Stimulated activated effector memory CD8-positive, alpha-beta T cell treated with anti-CD3 and anti-CD28 coated beads, Interleukin-12 subunit alpha, Interleukin-12 subunit beta, amount 100 ng/mL, for 72 hours (primary cell): Measurements from ENCODE around the gene GALNTL6.

ENCODE experiments used
- ATAC-seq: fragments of 150-1000 bp; cut with Tn5 transposase; 2 replicates; pipeline ENCODE4 v1.10.0; 2021
- DNase-seq, 2 donors: peaks; one replicate each; pipeline ENCODE4 v3.0.0; 2021 to 2022; ENCODE audit warnings: low spot score in 2 of 2
- H3K27ac Mint-ChIP-seq: one replicate; pipeline ENCODE4 v1.8.0; 2022; ENCODE audit warnings: mild to moderate bottlenecking, mixed read lengths
- H3K36me3 Mint-ChIP-seq: one replicate; pipeline ENCODE4 v1.8.0; 2022; ENCODE audit warnings: mild to moderate bottlenecking, mixed read lengths
- H3K4me1 Mint-ChIP-seq: one replicate; pipeline ENCODE4 v1.8.0; 2022; ENCODE audit warnings: mixed read lengths
- H3K4me3 Mint-ChIP-seq: one replicate; pipeline ENCODE4 v1.8.0; 2022; ENCODE audit warnings: mild to moderate bottlenecking, mixed read lengths
- H3K9me3 Mint-ChIP-seq: one replicate; pipeline ENCODE4 v1.8.0; 2022; ENCODE audit warnings: mixed read lengths

The GALNTL6 gene

GRCh38 chr4:172982151-172982590 lies 1169.0 kb downstream of the GALNTL6 start:
- ATAC-seq = peak; percentile 21
- no peaks in the 10 kb centered on the region for H3K36me3 Mint-ChIP-seq

DNA sequence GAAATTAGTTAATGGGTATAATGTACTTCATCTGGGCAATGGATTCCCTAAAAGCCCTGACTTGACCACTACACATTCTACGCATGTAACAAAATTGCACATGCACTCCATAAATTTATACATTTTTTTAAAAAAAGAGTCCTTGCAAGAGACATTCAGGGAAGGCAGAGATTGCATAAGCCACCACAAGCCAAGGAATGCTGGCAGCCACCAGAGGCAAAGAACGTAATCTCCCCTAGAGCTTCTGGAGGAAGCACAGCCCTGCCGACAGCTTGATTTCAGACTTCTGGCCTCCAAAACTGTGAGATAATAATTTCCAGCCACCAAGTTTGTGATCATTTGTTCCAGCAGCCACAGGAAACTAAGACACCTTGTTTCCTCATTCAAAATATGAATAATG lies 1169.8 kb downstream of the GALNTL6 start:
- Mint-ChIP-seq H3K4me3 (no peak overlapping the region), H3K27ac (no peak overlapping the region), H3K36me3 (no peaks in the 10 kb centered on the region), H3K4me1 (no peaks in the 10 kb centered on the region), H3K9me3 (no peaks in the 10 kb centered on the region)
- no peak for DNase-seq
- ATAC-seq = no peak

More at GRCh38 chr4:172982151-172982590, 1169.0 kb downstream of the GALNTL6 start:
- Mint-ChIP-seq H3K4me1 (no peaks in the 10 kb centered on the region), H3K9me3 (no peaks in the 10 kb centered on the region), H3K4me3 (no peak overlapping the region), H3K27ac (no peak overlapping the region)
- DNase-seq = no peak

DNA sequence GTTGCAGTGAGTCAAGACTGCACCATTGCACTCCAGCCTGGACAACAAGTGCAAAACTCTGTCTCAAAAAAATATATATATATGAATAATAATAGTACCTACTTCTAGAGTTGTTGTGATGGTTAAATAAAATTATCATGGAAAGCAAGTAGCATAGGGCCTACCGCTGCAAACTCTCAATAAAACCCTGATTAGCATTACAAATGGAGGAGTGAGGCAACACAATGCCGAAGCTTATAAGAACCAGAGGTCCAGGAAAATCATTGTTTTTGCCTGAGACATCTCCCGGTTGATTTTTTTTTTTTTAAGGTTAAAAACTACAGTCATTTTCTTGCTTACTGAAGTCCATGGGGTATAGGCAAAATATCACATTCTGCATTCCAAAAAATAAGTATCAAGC lies 1170.4 kb downstream of the GALNTL6 start:
- no peak for DNase-seq
- no peaks in the 10 kb centered on the region for H3K9me3 Mint-ChIP-seq
- H3K4me1 Mint-ChIP-seq = no peaks in the 10 kb centered on the region
- H3K27ac Mint-ChIP-seq = no peak overlapping the region
- H3K4me3 Mint-ChIP-seq = no peak overlapping the region
- no peak for ATAC-seq
- no peaks in the 10 kb centered on the region for H3K36me3 Mint-ChIP-seq

DNA sequence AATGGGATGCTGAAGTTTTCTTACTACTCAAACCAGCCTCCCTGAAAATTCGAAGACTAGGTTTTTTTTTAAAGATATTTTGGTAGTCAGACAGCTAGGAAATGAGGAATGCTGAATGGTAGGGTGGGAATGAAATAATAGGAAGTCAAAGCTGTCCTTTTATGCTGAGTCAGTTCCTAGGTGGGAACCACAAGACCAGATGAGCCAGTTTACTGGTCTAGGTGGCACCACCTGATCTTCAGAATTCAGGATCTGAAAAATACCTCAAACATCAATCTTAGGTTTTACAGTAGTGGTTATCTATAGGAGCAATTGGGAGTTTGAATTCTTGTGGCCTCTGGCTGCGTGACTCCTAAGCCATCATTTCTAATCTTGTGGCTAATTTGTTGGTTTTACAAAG lies 1172.3 kb downstream of the GALNTL6 start:
- Mint-ChIP-seq H3K36me3 (no peaks in the 10 kb centered on the region), H3K4me3 (no peak overlapping the region), H3K27ac (no peak overlapping the region), H3K9me3 (no peaks in the 10 kb centered on the region), H3K4me1 (no peaks in the 10 kb centered on the region)
- ATAC-seq (no peak), DNase-seq (no peak)

- no peak for DNase-seq
- Mint-ChIP-seq H3K27ac (no peak overlapping the region), H3K36me3 (no peaks in the 10 kb centered on the region), H3K4me1 (no peaks in the 10 kb centered on the region), H3K9me3 (no peaks in the 10 kb centered on the region), H3K4me3 (no peak overlapping the region)
- no peak for ATAC-seq
Observed at GRCh38 chr4:172986114-172986513, 1172.9 kb downstream of the GALNTL6 start.

DNA sequence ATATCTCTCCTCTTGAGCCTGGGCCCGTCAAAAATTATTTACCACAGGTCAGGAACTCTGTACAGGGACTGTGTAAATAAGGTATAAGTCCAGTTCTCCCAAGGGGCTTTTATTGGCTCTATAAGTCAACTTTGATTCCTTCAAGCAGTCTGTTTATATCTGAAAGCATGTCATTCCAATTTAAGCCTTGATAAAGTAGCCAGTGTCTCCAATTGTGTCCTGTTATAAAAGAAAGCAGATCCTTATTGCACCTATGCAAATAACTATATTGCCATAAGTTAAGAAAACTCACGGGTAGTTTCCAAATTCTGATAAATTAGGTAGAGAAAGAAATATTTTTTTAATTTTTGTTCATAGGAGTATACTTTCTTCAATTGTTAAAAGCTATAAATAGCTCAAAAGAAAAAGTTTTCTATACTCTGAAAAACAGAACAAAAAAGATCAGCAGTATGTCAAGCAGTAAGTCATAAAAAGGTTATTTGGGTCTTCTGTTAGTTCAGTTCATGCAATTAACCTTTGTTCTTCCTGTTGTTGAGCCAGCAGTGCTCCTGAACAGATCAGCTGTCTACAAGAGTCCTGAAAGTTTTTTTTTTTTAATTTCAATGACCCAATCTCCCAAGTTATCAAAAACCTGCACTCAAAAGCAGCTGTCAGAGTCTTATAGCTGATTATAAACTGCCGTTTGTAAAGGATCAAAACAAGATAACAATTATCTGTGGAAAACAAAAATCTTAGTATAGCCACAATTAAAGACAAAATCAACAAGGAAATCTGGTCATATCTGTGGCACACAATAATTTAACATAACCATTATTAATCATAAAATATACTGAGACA lies 1177.0 kb downstream of the GALNTL6 start:
- Mint-ChIP-seq H3K36me3 (no peaks in the 10 kb centered on the region), H3K9me3 (no peaks in the 10 kb centered on the region), H3K27ac (no peak overlapping the region), H3K4me1 (no peaks in the 10 kb centered on the region), H3K4me3 (no peak overlapping the region)
- ATAC-seq (no peak), DNase-seq (no peak)

GRCh38 chr4:172992648-172993378 lies 1179.6 kb downstream of the GALNTL6 start:
- Mint-ChIP-seq H3K27ac (no peak overlapping the region), H3K4me1 (no peaks in the 10 kb centered on the region), H3K4me3 (no peak overlapping the region), H3K36me3 (no peaks in the 10 kb centered on the region), H3K9me3 (no peaks in the 10 kb centered on the region)
- ATAC-seq (no peak), DNase-seq (no peak)

DNA sequence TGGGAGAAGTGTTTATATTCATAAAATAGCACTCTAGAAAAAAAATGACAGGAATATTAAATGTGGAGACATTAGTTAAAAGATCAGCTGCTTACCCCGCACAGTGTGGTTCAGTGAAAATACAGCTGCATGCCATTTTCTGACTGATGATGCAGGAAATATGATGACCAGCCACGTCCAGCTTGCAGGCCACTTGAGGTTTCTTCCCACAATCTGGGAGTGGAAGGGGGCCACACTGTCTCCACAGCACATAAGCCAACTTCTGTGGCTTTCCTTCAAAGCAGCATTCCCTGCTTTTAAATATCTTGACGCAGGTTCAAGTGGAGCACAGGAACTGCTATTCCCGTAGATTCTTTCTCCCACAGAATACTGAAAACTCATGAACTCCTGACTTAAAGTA lies 1182.0 kb downstream of the GALNTL6 start:
- H3K9me3 Mint-ChIP-seq = no peaks in the 10 kb centered on the region
- H3K4me3 Mint-ChIP-seq = no peak overlapping the region
- no peaks in the 10 kb centered on the region for H3K36me3 Mint-ChIP-seq
- ATAC-seq (no peak), DNase-seq (no peak)
- no peak overlapping the region for H3K27ac Mint-ChIP-seq
- H3K4me1 Mint-ChIP-seq = no peaks in the 10 kb centered on the region

GRCh38 chr4:172995704-172996103 lies 1182.5 kb downstream of the GALNTL6 start:
- Mint-ChIP-seq H3K27ac (no peak overlapping the region), H3K36me3 (no peaks in the 10 kb centered on the region), H3K4me1 (no peaks in the 10 kb centered on the region), H3K4me3 (no peak overlapping the region), H3K9me3 (no peaks in the 10 kb centered on the region)
- ATAC-seq (no peak), DNase-seq (no peak)

DNA sequence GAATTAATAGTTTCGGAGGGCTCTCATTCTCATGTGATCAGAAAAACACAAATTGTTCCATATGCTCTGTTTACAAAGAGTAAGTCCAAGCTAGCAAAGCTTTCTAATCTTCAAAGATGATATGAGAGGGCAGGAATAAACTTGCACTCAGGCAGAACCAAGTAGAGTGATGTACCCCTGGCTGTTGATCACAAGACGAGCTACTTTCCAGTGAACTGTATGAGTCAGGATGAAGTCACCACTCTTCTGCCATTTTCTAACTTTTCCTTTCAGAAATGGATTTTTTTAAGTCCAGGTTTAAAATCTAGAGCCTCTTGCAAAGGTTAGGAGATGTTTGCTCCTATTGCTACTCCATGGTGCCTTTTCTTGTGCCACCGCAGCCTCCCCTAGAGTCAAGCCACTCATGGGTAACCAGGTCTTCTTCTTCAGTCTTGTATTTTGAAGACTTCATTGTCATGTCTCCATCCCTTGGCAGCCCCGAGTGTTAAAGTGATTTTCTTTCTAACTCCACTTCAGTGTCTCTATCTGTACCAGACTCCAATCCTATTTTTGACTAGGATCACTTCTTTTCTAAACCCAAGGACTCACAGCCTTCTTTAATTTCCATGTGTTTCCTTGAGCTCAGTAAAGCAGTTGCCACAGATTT lies 1183.5 kb downstream of the GALNTL6 start:
- Mint-ChIP-seq H3K4me3 (no peak overlapping the region), H3K9me3 (no peaks in the 10 kb centered on the region), H3K27ac (no peak overlapping the region), H3K36me3 (no peaks in the 10 kb centered on the region), H3K4me1 (no peaks in the 10 kb centered on the region)
- peak; percentile 55 for ATAC-seq
- no peak for DNase-seq

DNA sequence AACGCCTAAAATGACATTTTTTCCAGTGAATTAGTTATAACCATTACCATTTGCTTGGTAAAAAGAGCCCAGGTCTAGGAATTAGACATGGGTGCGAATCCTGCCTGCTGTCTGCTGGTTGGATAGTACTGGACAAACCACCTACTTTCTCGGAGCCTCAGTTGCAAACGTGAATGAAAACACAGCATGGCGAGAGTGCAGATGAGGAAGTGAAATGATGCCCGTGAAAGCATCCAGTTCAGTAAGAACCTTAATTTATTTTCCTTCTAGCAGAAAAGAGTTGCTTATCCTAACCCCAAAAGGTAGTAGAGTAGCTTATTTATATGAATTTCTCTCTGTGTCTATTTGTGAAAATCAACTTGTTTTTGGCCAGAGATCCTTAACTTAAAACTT lies 1184.0 kb downstream of the GALNTL6 start:
- H3K36me3 Mint-ChIP-seq = no peaks in the 10 kb centered on the region
- ATAC-seq (no peak), DNase-seq (no peak)

DNA sequence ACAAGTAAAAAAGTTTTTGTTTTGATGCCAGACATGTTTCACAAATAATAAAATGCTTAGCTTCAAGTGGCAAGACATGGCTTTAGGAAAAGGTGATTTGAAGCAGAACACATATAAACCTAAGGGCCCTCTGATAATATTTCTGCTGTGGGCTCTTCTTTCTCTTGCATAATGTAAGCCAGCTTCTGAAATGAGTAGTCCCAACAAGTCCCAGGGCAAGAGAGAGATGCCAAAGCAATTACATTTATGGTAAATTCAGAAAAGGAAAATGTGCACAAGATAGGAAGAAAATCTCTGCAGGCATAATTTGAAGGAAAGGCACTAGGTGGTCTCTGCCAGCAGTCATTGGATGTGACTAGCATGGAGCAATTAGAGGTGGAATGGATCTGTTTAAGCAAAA lies 1184.7 kb downstream of the GALNTL6 start:
- H3K36me3 Mint-ChIP-seq = no peaks in the 10 kb centered on the region
- H3K27ac Mint-ChIP-seq = no peak overlapping the region
- DNase-seq (no peak), ATAC-seq (no peak)
- no peak overlapping the region for H3K4me3 Mint-ChIP-seq
- H3K9me3 Mint-ChIP-seq = no peaks in the 10 kb centered on the region
- H3K4me1 Mint-ChIP-seq = no peaks in the 10 kb centered on the region

More for the DNA sequence above, 1184.0 kb downstream of the GALNTL6 start:
- H3K4me3 Mint-ChIP-seq = no peak overlapping the region
- H3K4me1 Mint-ChIP-seq = no peaks in the 10 kb centered on the region
- no peaks in the 10 kb centered on the region for H3K9me3 Mint-ChIP-seq
- H3K27ac Mint-ChIP-seq = no peak overlapping the region

- H3K36me3 Mint-ChIP-seq = no peaks in the 10 kb centered on the region
- no peak overlapping the region for H3K27ac Mint-ChIP-seq
- no peak overlapping the region for H3K4me3 Mint-ChIP-seq
- no peak for DNase-seq
- H3K4me1 Mint-ChIP-seq = no peaks in the 10 kb centered on the region
- ATAC-seq = no peak
- H3K9me3 Mint-ChIP-seq = no peaks in the 10 kb centered on the region
Observed at GRCh38 chr4:172998527-172999469, 1185.6 kb downstream of the GALNTL6 start.

DNA sequence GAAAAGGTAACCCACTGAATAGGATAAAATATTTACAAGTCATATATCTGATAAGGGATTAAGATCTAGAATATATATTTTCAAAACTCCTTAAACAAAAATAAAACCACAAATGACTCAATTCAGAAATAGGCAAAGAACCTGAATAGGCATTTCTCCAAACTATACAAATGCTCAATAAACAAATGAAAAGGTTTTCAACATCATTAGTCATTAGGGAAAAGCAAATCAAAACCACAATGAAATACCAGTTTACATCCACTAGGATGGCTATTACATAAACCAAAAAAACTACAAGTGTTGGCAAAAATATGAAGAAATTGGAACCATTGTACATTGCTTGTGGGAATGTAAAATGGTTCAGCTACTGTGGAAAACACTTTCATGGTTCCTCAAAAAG lies 1188.4 kb downstream of the GALNTL6 start:
- H3K9me3 Mint-ChIP-seq = no peaks in the 10 kb centered on the region
- H3K4me1 Mint-ChIP-seq = no peaks in the 10 kb centered on the region
- no peak for ATAC-seq
- H3K36me3 Mint-ChIP-seq = no peaks in the 10 kb centered on the region
- H3K4me3 Mint-ChIP-seq = no peak overlapping the region
- no peak overlapping the region for H3K27ac Mint-ChIP-seq
- DNase-seq = no peak
